Stimulated activated naive CD4-positive, alpha-beta T cell (primary cell): Measurements from ENCODE around the gene MPHOSPH9.

ENCODE experiments used
- DNase-seq, 6 experiments: peaks; one replicate each; lab custom pipeline; 2025; lab: John Stamatoyannopoulos, UW

Gene MPHOSPH9, protein sequence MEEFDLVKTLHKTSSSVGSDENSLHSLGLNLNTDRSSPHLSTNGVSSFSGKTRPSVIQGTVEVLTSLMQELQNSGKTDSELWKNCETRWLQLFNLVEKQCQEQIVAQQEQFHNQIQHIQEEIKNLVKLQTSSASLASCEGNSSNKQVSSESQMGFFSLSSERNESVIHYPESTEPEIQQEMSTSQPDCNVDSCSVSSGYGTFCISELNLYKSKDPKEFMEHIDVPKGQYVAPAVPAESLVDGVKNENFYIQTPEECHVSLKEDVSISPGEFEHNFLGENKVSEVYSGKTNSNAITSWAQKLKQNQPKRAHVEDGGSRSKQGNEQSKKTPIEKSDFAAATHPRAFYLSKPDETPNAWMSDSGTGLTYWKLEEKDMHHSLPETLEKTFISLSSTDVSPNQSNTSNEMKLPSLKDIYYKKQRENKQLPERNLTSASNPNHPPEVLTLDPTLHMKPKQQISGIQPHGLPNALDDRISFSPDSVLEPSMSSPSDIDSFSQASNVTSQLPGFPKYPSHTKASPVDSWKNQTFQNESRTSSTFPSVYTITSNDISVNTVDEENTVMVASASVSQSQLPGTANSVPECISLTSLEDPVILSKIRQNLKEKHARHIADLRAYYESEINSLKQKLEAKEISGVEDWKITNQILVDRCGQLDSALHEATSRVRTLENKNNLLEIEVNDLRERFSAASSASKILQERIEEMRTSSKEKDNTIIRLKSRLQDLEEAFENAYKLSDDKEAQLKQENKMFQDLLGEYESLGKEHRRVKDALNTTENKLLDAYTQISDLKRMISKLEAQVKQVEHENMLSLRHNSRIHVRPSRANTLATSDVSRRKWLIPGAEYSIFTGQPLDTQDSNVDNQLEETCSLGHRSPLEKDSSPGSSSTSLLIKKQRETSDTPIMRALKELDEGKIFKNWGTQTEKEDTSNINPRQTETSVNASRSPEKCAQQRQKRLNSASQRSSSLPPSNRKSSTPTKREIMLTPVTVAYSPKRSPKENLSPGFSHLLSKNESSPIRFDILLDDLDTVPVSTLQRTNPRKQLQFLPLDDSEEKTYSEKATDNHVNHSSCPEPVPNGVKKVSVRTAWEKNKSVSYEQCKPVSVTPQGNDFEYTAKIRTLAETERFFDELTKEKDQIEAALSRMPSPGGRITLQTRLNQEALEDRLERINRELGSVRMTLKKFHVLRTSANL

DNA sequence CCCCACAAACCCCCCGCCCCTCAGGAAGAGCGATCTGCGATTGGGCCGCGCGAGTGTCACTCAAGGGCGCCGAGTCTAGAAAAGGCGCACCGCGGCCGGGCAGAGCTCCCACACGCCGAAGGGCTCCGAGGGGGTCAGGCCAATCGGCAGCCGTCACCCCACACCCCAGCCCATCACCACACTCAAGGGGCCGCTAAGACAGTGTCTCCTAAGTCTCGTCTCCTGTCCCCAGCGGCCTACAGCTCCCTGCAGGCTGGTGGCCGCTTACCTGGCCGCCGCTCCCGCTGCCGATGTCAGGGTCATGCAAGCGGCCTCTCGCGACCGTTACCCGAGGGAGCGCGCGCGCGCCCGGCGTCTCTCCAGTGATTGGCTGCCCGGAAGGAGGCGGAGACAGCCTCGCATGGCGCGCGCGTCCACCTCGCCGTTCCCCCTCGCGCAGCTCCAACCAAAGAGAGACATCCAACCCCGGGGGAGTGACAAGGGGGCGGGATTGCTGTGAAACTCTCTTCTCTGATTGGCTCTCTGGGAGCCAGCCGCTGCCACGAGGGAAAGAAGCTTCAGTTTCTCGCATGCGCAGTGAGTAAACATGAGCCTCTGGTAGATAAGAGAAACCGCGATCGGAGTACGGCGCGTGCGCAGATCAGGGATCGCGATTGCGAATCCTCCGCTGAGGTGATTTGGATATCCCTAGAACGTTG, at the start of gene MPHOSPH9, which contains the start of gene MTRFR:
Gene MPHOSPH9, minus strand, starts transcription at position 335 of the 698 bp plus-strand sequence. CDS start 2,777 bp downstream, outside the sequence.
Gene MTRFR, plus strand, starts transcription at position 630 of the 698 bp plus-strand sequence. CDS start 20,239 bp downstream, outside the sequence.
- DNase-seq = peak; percentile 98 to 100 (median 99)

DNA sequence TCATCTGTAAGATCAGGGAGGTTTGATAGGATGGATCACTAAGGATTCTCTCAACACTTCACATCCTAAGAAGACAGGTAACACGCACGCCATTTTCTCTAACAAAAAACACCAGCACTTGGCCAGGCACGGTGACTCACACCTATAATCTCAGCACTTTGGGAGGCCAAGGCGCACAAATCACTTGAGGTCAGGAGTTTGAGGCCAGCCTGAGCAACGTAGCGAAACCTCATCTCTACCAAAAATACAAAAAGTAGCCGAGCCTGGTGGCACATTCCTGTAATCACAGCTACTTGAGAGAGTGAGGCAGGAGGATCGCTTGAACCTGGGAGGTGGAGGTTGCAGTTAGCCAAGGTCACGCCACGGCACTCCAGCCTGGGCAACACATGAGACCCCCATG, 49.2 kb upstream of the MPHOSPH9 start:
- no peak for DNase-seq

DNA sequence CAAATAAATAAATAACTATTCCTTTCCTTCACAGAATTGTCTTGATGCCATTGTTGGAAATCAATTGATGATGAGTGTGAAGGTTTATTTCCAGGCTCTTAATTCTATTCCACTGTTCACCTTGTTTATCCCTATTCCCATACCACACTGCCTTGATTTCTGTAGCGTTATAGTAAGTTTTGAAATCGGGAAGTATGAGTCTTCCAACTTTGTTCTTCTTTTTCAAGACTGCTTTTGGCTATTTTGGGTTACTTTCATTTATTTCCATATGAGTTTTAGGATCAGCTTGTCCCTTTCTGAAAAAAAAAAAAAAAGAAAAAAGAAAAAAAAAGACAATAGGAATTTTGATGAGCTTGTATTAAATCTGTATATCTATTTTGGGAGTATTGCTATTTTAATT, 48.0 kb upstream of the MPHOSPH9 start:
- DNase-seq = no peak

DNA sequence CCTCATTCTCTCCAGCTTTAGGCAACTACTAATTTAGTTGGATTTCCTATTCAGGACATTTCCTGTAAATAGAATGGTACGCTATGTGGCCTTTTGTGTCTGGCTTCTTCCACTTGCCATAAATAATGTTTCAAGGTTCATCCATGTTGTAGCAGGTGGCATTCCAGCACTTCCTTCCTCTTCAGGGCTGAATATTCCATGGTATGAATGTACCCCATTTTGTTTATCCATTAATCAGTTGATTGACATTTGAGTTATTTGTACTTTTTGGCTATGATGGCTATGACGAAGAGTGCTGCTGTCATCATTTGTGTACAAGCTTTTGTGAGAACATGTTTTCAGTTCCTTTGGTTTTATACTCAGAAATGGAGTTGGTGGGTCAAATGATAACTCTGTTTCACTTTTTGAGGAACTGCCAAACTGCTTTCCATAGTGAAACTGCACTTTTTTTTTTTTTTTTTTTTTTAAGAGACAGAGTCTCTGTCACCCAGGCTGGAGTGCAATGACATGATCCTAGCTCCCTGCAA, 45.2 kb upstream of the MPHOSPH9 start:
- no peak for DNase-seq

DNA sequence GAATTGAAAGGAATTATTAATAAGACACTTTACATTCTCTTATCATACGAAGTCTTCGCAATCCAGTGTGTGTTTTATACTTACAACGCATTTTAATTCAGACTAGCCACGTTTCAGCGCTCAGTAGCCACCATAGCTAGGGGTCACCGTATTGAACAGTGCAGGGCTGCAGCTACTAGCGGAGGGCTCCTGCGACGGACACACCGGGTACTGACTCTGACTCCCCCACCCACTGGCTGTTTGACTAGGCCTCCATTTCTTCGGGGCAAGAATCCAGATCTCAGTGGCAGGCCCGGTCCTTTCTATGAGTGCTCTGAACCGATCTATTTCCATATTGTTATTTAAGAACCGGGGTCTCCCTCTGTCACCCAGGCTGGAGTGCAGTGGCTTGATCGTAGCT, 40.2 kb upstream of the MPHOSPH9 start:
- DNase-seq = no peak

DNA sequence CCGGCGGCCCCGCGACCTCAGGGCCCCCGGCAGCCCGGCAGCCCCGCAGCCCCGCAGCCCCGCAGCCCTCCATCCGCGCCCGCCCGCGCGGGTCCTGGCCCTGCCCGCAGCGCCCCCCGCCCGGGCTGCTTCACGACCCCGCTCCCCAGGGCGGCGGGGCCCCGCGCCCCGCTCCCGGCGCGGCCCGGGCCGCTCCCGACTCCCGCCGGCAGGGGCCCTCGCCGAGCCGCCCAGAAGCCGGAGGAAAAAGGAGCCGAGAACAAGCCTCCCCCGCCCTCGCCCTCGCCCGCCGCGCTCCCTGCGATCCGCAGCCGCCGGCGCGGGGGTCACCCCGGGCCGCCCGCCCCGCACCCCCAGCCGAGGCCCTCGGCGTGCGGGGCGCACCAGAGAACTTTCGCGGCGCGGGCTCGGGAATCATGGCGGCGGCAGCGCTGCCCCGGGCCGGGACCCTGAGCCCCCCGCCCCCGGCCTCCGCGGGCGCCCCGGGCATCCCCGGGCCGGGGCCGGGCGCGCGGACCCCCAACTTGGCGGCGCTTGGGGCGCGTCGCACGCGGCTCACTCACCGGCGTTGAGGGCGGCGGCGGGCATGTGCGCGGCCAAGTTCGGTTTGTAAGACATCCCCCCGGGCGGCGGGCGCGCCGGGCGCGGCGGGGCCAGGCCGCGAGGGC, 38.2 kb upstream of the MPHOSPH9 start:
- DNase-seq = peak; percentile 56 to 69 (median 64)

DNA sequence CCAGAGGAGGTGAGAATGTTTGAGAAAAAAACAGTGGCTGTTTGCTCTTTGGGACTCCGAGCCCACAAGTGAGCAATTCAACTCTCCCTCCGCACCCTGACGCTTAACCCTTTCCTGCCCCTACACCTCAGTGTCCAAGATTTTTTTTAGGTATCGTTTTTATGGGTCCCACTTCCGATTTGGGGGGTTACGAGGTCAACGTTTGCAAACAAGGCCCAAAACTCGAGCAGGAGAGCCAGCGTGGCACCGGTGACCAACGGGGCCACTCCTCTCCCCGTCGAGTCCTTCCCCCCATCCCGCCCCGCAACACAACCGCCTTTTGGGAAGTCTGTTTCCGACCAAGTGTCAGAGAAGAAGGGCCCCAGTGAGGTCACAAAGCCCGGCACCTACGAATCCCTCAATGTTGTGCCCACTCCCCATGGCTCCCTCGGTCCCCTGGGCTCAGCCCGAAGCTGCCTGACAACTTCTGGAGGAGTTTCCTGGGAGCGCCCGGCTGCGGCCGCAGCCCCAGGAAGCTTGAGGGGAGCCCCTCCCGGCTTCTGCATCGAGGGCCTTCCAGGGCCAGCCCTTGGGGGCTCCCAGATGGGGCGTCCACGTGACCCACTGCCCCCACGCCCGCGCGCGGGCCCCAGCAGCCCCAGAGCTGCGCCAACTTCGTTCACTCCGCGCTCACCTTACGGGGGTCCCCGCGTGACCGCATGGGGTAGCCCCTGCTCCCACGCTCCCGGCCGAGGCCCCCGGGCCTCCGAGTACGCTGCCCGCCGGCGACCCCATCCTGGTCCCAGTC, 37.5 kb upstream of the MPHOSPH9 start:
- DNase-seq = peak in 1 of 6 experiments; percentile 15

DNA sequence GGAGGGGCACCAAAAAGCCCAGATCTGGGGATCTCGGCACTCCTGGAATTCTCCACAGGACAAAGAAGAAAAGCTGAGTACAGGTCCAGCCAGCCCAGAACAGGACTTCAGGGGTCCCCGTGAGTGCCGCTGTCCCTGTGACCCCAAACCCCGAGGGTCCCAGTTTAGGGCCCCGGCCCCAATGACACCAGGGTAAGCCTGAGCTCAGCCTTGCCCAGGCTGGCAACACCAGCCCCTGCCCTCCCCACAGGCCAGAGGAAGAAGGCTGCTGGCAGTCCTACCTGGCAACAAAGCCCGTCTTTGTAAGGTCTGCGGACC, 36.9 kb upstream of the MPHOSPH9 start:
- DNase-seq = peak in 2 of 6 experiments; percentile 33 to 41

DNA sequence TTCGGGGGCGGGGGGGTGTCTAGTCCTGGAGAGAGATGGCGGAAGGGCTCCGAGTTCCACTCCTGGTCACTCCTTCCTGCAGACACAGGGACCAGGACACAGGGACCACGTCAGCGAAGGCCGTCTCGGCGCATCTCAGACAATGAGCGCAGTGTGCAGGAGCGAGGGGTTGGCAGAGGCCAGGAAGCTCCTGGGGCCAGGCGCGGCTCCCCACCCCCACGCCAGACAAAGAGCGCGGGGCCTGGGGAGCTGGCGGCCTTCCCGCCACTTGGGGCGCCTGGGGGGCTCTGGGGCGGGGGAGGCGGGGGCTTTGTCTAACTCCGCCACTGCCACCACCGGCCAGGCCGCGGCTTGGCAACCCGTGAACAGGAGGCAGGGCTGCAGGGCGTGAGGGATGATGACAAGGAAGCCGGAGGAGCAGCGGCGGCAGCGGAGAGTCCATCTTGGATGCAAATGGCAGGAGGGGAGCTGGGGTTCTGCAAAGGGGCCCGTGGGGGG, 36.5 kb upstream of the MPHOSPH9 start:
- peak in 5 of 6 experiments; percentile 17 to 44 (median 33) for DNase-seq

DNA sequence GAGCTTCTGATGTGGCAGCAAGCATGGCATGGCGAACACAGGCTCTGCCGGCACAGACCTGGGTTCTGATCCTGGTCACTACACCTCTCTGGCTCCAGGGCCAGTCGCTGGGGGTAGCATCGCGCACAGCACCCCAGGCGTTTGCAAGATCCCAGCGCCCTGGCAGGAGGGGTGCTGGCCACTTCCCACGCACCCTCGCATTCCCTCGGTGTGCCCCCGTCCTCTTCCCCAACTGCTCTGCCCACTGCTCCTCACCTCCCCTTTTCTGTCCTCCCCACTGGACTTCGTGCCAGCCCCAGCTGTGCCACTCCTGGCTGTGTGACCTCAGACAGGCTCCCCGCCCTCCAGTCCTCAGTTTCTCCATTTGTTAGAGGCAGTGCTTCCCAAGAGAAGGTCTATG, 35.9 kb upstream of the MPHOSPH9 start:
- no peak for DNase-seq

DNA sequence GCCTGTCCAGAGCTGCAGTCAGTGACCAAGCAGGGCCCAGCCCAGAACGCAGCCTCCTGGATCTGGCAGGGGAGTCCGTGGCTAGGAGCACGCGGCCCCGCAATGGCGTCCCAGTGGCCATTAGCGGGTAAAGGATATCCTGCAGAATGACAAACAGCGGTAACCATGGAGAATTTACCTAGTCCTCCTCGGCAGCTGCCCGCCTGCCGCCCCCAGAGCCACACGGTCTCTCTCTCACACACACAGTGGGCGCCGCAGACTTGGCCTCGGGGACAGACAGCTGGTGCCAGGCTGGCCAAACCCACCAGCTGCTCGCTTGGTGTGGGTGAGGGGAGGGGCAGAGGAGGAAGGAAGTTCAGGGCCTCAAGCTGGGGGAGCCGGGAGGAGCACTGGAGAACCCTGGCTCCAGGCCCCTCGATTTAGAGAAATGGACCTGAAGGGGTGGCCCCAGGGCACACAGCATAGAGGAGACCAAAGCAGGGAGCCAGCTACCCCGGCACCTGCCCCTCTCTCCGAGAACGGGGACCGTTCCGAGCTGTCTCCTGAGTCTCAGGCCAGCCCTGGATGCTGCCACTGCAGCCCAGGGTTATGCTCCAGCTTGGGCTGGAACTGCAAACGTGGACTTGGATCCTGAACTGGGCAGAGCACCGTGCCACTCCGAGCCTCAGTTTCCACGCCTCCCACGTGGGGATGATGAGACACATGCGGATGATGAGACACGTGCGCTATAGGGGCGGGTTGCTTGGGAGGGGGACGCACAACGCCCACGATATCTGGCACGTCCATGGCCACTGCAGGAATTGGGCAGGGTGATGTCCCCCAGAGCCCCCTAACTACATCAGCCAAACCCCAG, 35.3 kb upstream of the MPHOSPH9 start:
- DNase-seq = peak in 1 of 6 experiments; percentile 12

DNA sequence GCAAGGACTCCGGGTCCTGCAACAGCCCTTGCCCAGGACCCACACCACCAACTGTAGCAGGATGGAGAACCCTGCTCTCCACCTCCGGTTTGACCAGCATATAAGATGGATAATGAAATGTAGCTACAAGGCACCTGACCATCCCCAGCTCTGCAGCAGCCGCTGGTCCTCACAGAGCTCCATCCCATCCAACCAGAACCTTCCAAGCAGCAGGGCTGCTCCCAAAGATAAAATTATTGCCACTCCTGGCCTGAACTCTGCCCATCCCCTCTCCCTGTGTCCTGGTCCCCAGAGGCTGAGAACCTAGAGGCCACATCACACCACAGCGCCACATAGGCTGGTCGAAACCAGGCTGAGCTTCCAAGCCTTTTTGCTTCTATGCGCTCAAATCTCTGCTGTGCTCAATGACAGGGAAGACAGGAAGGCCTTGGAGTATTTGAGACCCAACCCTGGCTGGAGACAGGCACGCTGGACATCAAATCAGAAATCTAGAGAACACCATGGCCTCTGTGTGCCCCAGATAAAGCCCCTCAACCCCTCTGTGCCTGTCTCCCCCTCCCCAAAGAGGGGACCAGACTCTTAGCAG, 34.5 kb upstream of the MPHOSPH9 start:
- no peak for DNase-seq

DNA sequence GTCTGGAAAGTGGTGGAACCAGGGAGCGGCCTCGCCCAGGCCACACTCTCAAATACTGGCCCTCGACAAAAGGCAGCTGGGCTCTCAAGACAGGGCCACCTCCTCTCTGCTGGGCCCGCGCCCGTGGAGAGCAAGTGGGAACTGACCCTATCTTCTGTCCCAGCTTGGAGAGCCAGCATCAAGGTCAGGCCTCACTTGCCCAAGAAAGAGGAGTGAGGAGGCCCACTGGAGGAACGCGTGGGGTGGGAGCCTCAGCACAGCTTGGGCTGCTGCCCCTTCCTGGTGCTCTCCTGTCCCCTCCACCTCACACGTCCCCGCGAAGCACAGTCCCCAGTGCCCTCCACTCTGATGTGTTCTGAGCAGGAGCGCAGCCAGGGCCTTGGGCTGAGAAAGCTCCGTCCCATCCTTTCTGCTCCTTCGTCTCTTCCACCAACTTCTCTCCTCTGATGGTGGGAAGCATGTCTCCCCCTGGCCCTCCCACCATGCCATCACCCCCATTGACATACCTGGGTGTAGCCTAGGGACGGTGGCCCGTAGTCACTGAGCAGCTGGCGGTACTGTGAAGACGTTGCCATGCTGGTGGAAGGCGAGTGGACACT, 33.8 kb upstream of the MPHOSPH9 start:
- DNase-seq = no peak

DNA sequence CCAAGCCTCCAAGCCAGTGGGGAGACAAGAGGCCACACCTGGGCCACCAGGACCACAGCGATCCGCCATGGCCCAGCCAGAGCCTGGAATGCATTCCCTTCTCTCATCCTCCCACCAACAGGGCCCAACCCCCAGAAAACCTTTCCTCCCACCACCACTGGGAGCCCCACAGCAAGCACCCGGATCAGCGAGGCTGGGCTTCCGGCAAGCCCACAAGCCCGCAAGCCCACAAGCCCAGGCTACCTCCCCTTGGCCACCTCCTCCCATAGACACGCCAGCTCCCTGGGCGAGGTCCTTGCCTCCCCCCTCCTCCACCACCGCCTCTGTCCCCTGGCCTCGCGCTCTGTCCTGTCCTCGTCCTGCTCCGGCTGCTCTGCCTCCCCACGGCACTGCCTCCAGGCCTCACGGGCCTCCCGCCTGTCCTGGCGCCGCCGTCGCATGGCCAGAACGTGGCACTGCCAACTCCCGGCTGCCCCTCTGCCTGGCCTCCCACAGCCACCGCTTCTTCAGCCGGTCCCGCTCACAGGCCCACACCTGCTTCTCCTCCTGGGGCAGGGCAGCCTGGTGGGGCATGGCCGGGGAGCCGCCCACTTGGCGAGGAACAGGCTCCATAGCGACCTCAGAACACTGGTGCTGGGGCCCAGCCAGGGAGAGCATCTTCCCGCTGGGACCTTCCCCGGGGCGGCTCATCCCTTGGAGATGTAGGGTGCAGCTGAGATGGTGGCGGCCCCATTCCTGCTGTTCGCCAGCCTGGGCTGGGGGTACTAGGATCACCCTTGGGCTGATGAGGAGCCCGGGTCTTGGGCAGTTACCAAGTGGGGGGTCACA, 33.1 kb upstream of the MPHOSPH9 start:
- no peak for DNase-seq

DNA sequence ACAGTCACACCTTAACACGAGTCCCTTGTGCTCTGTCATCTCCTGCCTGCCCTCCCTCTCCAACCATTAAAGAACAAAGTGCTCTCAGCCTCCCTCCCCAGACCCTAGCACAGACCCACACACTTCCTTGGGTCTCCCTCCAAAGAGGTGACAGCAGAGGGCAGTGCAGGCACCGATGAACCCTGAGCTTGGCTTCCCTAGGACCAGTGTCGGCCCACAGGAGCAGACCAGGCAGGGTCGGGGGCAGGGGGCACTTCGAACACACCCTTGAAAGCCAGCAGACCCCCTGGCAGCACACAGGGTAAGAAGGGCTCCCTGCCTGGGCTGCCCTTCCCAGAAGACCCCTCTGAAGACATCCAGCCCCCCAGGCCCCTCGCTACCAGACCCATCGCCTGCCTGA, 31.7 kb upstream of the MPHOSPH9 start:
- DNase-seq = no peak

DNA sequence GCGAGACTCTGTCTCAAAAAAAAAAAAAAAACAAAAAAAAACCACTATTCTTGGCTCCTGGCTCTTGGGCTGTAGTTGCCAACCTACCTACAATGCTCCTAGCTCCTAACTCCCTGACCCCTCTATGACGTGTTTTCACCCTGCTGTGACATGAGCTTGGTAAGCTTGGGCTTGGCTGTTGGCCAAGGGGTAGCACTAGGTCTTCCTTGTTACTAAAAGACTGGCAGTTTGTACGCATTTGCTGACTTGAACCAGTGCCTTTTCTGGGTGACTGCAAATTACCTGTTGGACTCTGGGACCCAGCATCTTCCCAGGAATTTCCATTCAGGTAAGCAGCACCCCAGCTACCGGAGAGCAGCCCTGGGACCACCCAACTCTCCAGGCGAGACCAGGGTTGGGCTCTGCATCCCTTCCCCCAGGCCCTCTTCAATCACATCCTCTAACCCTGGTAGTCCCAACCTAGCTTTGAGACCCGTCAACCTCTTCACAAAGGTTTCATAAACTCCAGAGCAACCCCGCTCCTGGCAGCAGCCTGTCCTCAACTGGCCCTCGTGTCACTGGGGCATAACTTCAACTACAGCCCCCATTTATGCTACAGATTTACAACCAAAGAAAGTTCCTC, 30.4 kb upstream of the MPHOSPH9 start:
- no peak for DNase-seq

DNA sequence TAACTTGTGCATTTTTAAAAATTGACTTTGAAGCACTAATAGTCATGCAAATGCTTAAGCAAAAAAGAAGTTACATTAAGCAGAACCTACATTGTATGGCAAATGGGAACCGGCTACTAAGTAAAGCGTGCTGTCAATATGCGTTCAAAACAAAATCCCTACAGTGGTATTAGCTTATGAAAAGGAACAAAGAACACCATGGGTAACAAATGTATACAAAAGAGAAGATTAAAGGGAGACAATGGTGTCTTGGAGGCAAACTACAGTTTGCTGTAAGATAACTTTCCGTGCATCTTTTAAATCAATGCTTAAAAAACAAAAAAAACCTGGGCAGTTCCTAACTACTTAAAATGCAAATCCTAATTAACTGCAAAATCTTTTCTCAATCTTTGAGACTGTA, 28.3 kb upstream of the MPHOSPH9 start:
- no peak for DNase-seq
